ENCODE measurements around the gene OCLN.
"Not testable (repeated sequence)": the region's sequence is repeated elsewhere in the genome, so short reads cannot be mapped to it uniquely, and the experiment has no call there.

OCLN gene

GRCh38 chr5:69530561-69531405, 38.2 kb downstream of the OCLN start:
- DNase-seq: no peak

DNA sequence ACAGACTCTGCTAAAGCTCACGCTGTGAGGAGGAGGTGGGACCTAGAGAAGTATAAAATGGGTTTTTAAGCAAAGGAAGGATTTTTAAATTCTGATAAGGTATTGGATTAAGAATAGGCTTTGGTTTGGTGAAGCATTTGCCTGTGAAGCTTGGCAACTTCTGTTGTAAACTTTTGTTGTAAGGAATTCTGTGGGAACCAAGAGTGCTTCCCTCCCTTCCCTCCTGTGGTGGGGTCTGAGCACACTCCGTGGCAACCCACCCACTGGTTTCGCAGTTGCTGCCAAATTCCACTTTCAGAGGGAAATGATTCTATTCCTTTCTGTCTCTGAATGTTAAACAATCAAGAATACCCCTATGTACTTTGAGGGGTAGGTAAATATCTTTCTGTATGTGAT, 38.8 kb downstream of the OCLN start:
- DNase-seq: no peak

GRCh38 chr5:69537911-69538310, 45.3 kb downstream of the OCLN start:
- DNase-seq: not testable (repeated sequence)

- DNase-seq: not testable (repeated sequence)
Measured at GRCh38 chr5:69538735-69539134, 46.1 kb downstream of the OCLN start.

GRCh38 chr5:69541347-69541746, 48.8 kb downstream of the OCLN start:
- not testable (repeated sequence) for DNase-seq

DNA sequence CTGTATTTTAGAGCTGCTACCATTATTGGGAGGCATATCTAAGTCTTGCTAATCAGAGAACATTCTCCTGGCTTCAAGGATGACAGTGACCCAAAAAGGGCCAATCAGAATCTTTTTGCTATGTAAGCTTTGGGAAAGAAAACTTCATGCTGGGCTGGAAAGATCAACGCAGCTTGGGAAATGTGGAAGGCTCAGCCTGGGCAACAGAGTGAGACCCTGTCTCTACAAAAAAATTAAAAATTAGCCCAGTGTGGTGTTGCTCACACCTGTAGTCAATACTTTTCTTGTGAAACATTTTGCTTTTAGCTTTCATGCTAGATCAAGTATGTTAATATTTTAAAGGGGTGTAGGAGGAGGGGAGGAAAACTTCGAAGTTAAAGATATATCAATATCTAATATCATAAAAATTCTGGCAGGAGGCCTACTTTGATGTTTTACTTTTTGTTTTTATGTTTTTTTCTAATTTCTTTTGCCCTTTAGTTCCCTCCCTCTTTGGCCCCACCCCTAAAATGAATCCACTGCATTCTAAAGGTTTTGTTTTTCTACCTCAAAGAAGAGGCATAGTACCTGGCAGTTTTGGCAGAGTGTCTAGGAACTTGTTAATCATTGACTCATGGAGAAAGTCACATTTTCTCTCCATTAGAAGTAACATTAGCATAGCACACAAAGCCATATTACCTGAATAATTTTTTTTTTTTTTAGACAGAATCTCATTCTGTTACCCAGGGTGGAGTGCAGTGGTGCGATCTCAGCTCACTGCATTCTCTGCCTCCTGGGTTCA, 50.4 kb downstream of the OCLN start:
- DNase-seq: not testable (repeated sequence)

DNA sequence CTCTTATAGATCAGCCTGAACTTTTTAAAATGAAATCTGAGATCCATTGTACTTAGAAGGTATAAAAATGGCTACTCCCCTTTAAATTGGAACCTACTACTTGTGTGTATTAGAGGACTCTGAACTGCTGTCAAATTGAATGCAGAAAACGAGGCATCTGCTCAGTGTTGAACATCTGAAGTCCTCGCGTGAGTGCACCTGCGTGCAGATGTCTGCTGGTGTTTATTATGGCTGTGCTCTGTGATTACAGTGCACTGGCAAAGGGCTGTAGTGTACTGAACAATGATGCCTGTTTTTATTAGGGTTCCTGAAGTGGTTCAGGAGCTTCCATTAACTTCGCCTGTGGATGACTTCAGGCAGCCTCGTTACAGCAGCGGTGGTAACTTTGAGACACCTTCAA, 52.0 kb downstream of the OCLN start:
- not testable (repeated sequence) for DNase-seq

- DNase-seq: peak; percentile 62 to 72
Measured at GRCh38 chr5:69559908-69560330, 67.3 kb downstream of the OCLN start, which contains the start of gene GTF2H2C. Gene GTF2H2C, plus strand, starts transcription at chr5:69560191. Its CDS starts 4,942 bp downstream, at chr5:69565133.

DNA sequence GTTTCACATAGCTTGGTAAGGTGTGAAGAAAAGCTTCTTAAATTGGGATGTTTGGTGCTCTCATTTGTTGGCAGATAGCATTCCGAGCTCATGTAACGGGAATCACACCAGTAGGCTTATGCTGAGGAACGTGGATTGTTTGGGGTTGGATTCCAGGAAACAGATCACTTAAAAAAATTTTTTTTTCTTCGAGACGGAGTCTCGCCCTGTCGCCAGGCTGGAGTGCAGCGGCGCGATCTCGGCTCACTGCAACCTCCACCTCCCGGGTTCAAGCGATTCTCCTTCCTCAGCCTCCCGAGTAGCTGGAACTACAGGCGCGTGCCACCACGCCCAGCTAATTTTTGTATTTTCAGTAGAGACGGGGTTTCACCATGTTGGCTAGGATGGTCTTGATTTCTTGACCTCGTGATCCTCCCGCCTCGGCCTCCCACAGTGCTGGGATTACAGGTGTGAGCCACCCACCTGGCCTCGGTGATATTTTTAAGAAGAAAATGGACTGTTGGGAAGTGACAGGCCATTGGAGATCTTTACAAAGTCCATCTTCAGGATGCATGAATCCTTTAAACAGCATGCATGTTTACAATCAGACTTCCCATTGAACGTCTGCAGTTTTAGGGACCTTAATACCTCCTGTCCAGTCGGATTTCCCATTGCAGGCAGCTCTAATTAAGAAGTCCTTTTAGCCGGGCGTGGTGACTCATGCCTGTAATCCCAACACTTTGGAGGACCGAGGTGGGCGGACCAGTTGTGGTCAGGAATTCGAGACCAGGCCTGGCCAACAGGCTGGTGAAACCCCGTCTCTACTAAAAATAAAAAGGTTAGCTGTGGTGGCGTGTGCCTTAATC, 68.2 kb downstream of the OCLN start:
- DNase-seq: not testable (repeated sequence)

GRCh38 chr5:69566172-69566571, 73.6 kb downstream of the OCLN start:
- not testable (repeated sequence) for DNase-seq

GRCh38 chr5:69568072-69568471, 75.5 kb downstream of the OCLN start:
- not testable (repeated sequence) for DNase-seq

- not testable (repeated sequence) for DNase-seq
Measured at GRCh38 chr5:69583356-69583755, 90.8 kb downstream of the OCLN start.

DNA sequence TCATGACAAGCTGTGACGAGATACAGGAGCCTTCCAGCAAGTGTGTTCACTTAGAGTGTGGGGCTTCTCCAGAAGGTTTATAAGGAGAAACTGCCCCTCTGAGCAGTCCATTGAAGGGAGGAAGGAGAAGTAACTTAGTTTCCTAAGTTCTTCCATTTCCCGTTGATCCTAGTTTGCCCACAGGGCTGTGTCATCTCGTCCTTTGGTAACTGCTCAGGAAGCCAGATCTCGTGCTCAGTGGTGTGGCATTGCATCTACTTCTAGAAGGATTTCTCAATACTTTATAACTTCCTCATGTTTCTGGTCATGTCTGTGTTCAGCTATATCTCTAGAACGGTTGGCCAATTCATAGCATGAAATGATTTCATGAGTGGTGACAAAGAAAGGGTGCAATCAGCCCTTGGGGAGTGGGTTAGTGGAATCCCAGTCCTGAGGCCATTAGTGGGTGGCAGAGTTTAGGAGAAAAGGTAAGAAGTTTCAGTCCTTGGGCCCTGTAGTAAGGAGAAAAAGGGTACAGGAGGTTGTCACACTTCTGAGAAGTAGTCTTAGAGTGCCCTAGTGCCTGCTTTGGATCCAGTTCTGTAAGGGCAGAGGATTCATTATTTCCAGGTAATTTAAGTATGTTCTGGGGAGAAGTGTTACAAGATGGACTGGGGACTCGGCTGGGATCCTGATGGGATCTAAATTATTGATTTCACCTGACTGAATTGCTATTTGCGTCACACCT, 103.7 kb downstream of the OCLN start:
- not testable (repeated sequence) for DNase-seq

DNA sequence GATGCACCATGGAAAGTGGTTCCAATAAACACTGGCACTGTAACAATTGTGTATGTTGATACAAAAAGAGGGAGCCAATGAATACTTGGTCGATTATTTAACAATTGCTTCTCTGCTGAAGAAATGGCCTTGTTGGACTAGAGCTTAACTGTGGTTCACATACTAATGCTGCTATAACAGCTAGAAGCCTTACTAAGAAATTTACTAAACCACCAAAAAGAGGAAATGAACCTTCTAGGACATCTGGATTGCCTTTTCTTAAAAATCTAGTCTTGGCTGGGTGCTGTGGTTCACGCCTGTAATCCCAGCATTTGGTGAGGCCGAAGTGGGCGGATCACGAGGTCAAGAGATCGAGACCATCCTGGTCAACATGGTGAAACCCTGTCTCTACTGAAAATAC, 109.4 kb downstream of the OCLN start:
- not testable (repeated sequence) for DNase-seq

- DNase-seq: not testable (repeated sequence)
Measured at GRCh38 chr5:69606839-69607238, 114.2 kb downstream of the OCLN start.

Measured in activated CD4-positive, alpha-beta T cell treated with anti-CD3 and anti-CD28 coated beads for 4 hours (primary cell).